Astrocyte (in vitro differentiated cells and primary cell): ENCODE results near the gene KRTAP2-4.
"Not testable (repeated sequence)": the region's sequence is repeated elsewhere in the genome, so short reads cannot be mapped to it uniquely, and the experiment has no call there.

Experiments used
- EZH2 ChIP-seq: IDR thresholded peaks from 2 replicates; pipeline ENCODE4 v1.6.1; 2012; ENCODE audit warnings: mild to moderate bottlenecking, low read length, inconsistent platforms; ENCODE audit not compliant: insufficient read depth
- TF ChIP-seq, protein P1 (sequence below): IDR thresholded peaks from 2 replicates; pipeline ENCODE4 v1.5.1; 2011; ENCODE audit warnings: low read depth, mild to moderate bottlenecking, inconsistent platforms, low read length, moderate library complexity; ENCODE audit not compliant: insufficient read depth

DNA sequence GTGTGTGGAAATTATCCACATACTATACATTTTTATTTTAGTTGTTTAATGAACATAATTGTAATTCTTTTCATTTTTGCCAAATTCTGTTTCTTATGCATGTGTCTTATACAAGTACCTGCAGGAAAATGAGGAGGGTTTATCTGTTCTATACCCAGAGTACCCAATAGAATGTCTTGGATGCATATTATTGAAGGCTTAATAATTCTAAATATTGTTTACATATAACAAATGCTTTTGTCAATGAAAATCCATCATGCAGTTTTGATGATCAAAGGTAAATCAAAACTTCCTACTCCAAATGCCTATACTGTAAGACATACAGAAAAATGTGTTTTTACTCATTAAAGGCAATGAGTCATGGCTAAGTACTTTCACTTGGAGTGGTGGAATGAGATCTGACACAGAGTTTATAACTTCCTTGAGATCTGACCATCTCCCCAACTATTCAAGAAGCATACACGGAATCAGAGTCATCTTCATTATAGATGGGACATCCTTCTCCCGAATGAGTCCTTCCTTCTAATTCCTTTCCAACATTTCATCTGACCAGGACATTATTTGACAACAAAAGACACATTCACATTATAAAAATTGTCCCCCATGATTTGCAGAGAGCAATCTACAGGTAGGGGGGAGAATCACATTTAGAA is 38.8 kb upstream of the KRTAP2-4 start:
- TF ChIP-seq, protein P1, sequence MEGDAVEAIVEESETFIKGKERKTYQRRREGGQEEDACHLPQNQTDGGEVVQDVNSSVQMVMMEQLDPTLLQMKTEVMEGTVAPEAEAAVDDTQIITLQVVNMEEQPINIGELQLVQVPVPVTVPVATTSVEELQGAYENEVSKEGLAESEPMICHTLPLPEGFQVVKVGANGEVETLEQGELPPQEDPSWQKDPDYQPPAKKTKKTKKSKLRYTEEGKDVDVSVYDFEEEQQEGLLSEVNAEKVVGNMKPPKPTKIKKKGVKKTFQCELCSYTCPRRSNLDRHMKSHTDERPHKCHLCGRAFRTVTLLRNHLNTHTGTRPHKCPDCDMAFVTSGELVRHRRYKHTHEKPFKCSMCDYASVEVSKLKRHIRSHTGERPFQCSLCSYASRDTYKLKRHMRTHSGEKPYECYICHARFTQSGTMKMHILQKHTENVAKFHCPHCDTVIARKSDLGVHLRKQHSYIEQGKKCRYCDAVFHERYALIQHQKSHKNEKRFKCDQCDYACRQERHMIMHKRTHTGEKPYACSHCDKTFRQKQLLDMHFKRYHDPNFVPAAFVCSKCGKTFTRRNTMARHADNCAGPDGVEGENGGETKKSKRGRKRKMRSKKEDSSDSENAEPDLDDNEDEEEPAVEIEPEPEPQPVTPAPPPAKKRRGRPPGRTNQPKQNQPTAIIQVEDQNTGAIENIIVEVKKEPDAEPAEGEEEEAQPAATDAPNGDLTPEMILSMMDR, result not testable (repeated sequence)
- TF ChIP-seq EZH2, result not testable (repeated sequence)
